22Rv1 (cell line): ENCODE results near the gene ARIH2.

Experiments
- ZFX ChIP-seq: fragments of 450-650 bp; IDR thresholded peaks from 2 replicates; pipeline ENCODE4 v1.6.1; 2017; ENCODE audit warnings: antibody characterized with exemption, borderline replicate concordance
- TF ChIP-seq, protein P1 (sequence below): fragments of 450-650 bp; IDR thresholded peaks from 2 replicates; pipeline ENCODE4 v1.5.1; 2017; ENCODE audit warnings: mild to moderate bottlenecking

DNA sequence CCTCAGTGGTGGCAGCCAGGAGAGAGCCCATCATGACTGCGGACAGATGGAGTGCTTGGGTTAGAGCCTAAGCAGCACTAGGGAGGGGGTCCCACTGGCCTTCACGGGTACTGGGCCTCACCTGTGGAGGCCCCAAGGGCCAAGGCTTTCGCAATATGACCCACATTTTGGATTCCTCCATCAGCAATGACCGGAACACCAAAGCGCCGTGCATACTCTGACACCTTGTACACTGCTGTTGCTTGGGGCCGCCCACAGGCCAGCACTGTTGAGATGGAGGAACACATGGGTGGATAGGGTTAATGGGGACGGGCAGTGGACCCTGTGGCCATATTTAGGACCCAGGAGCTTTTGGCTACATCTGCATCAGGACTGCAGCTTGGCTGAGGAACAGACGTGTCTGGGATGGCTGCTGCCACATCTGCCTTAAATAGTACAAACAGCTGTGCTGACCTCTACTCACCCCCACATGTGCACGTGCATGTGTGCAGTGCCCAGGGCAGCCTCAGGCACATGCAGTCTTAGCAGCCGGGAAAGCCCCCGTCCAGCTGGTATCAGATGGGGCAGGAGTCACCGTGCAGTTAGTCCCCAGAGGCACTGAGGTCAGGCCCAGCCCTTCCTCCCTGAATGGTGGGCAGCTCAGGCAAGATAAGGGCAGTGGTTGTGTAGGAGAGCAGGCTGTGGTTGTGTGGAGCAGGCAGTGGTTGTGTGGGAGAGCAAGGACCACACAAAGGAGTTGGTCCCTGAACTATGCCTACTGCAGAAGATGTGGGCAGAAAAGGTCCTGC lies 106.6 kb downstream of the ARIH2 start:
- TF ChIP-seq, protein P1, sequence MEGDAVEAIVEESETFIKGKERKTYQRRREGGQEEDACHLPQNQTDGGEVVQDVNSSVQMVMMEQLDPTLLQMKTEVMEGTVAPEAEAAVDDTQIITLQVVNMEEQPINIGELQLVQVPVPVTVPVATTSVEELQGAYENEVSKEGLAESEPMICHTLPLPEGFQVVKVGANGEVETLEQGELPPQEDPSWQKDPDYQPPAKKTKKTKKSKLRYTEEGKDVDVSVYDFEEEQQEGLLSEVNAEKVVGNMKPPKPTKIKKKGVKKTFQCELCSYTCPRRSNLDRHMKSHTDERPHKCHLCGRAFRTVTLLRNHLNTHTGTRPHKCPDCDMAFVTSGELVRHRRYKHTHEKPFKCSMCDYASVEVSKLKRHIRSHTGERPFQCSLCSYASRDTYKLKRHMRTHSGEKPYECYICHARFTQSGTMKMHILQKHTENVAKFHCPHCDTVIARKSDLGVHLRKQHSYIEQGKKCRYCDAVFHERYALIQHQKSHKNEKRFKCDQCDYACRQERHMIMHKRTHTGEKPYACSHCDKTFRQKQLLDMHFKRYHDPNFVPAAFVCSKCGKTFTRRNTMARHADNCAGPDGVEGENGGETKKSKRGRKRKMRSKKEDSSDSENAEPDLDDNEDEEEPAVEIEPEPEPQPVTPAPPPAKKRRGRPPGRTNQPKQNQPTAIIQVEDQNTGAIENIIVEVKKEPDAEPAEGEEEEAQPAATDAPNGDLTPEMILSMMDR, result no peak
- TF ChIP-seq ZFX, result no peak
